NCI-H1092 (cell line): ENCODE results near the gene UPK3BL2.
"Not testable (repeated sequence)": the region's sequence is repeated elsewhere in the genome, so short reads cannot be mapped to it uniquely, and the experiment has no call there.

Experiments
- DNase-seq: peaks from one replicate; lab custom pipeline; 2025; lab: John Stamatoyannopoulos, UW

The UPK3BL2 gene

GRCh38 chr7:102531583-102531982 is 11.9 kb downstream of the UPK3BL2 start:
- not testable (repeated sequence) for DNase-seq

- DNase-seq: not testable (repeated sequence)
These were observed 15.4 kb downstream of the UPK3BL2 start for GRCh38 chr7:102527822-102528793.

- not testable (repeated sequence) for DNase-seq
These were observed 16.3 kb downstream of the UPK3BL2 start for GRCh38 chr7:102527182-102527581.

- DNase-seq: not testable (repeated sequence)
These were observed 18.7 kb downstream of the UPK3BL2 start for GRCh38 chr7:102524803-102525202.

GRCh38 chr7:102520797-102521196 is 22.7 kb downstream of the UPK3BL2 start:
- not testable (repeated sequence) for DNase-seq

- not testable (repeated sequence) for DNase-seq
These were observed 25.8 kb downstream of the UPK3BL2 start, which contains the start of gene RASA4B for GRCh38 chr7:102517550-102518147. Gene RASA4B, minus strand, starts transcription at chr7:102517777. Its CDS starts 67 bp downstream, at chr7:102517710.

GRCh38 chr7:102516951-102517350 is 26.5 kb downstream of the UPK3BL2 start:
- DNase-seq: not testable (repeated sequence)

GRCh38 chr7:102515889-102516288 is 27.6 kb downstream of the UPK3BL2 start:
- not testable (repeated sequence) for DNase-seq

GRCh38 chr7:102514881-102515721 is 28.4 kb downstream of the UPK3BL2 start:
- DNase-seq: not testable (repeated sequence)

GRCh38 chr7:102512642-102513221 is 30.8 kb downstream of the UPK3BL2 start:
- DNase-seq: not testable (repeated sequence)

- DNase-seq: not testable (repeated sequence)
These were observed 31.5 kb downstream of the UPK3BL2 start for GRCh38 chr7:102511860-102512522.

GRCh38 chr7:102510575-102510974 is 32.9 kb downstream of the UPK3BL2 start:
- not testable (repeated sequence) for DNase-seq

GRCh38 chr7:102507410-102508088 is 35.9 kb downstream of the UPK3BL2 start:
- not testable (repeated sequence) for DNase-seq

- not testable (repeated sequence) for DNase-seq
These were observed 38.0 kb downstream of the UPK3BL2 start for GRCh38 chr7:102505298-102506185.

- DNase-seq: not testable (repeated sequence)
These were observed 40.4 kb downstream of the UPK3BL2 start for GRCh38 chr7:102503141-102503540.

- not testable (repeated sequence) for DNase-seq
These were observed 45.2 kb downstream of the UPK3BL2 start for GRCh38 chr7:102498321-102498720.

- DNase-seq: not testable (repeated sequence)
These were observed 46.2 kb downstream of the UPK3BL2 start for GRCh38 chr7:102497308-102497707.

- not testable (repeated sequence) for DNase-seq
These were observed 46.6 kb downstream of the UPK3BL2 start for GRCh38 chr7:102496861-102497260.

GRCh38 chr7:102494473-102495149 is 48.9 kb downstream of the UPK3BL2 start:
- DNase-seq: not testable (repeated sequence)
